Measurements from ENCODE around the gene NIN. TPM values are rescaled to one million over a fixed set of nuclear protein-coding genes. Genes with fewer than 3 reads are reported as not detected.

NIN gene
- total RNA-seq, 6 experiments from 2014 or later = 43.7 to 66.3 (median 57.4) TPM

DNA sequence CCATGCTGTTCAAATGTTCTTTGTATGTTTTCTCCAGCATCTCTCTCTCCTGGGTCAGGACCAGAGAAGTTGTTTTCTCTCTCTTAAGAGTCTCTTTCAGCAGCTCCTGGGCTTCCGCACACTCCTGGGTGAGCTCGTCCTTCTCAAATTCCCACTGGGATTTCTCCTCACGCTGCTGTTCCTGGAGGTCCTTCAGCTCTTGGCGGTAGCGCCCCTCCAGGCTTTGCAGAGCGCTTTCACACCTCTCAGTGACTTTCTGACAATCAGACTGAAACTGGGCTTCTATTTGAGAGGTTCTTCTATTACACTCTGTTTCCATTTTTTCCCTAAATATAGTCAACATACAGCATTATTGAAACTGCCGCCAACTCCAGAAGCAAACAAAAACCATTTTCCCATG is 72.7 kb downstream of the NIN start:
- Mint-ChIP-seq H3K36me3 (ENCODE audit: low read depth) (peaks cover 36% of the 10 kb centered on the region), H3K27me3 (ENCODE audit: insufficient read depth) (no peaks in the 10 kb centered on the region), H3K27ac (no peak overlapping the region), H3K4me3 (no peak overlapping the region), H3K9me3 (no peaks in the 10 kb centered on the region), H3K4me1 (ENCODE audit: low read depth) (peaks cover 25% of the 10 kb centered on the region)
- no peak for DNase-seq
- no peak for TF ChIP-seq CTCF (IDR thresholded peaks at IDR 0.05)

- DNase-seq = no peak
These were observed 73.3 kb downstream of the NIN start for GRCh38 chr14:50757702-50758101.

GRCh38 chr14:50756300-50756699 is 74.7 kb downstream of the NIN start:
- Mint-ChIP-seq H3K27me3 (ENCODE audit: insufficient read depth) (no peaks in the 10 kb centered on the region), H3K4me1 (ENCODE audit: low read depth) (peaks cover 5% of the 10 kb centered on the region), H3K36me3 (ENCODE audit: low read depth) (peaks cover 41% of the 10 kb centered on the region), H3K27ac (no peak overlapping the region), H3K9me3 (no peaks in the 10 kb centered on the region), H3K4me3 (no peak overlapping the region)
- no peak for TF ChIP-seq CTCF (IDR thresholded peaks at IDR 0.05)
- no peak for DNase-seq

More at GRCh38 chr14:50757702-50758101, 73.3 kb downstream of the NIN start:
- Mint-ChIP-seq H3K27me3 (ENCODE audit: insufficient read depth) (no peaks in the 10 kb centered on the region), H3K4me3 (no peak overlapping the region), H3K36me3 (ENCODE audit: low read depth) (peaks cover 38% of the 10 kb centered on the region), H3K9me3 (no peaks in the 10 kb centered on the region), H3K27ac (no peak overlapping the region), H3K4me1 (ENCODE audit: low read depth) (peaks cover 19% of the 10 kb centered on the region)
- no peak for TF ChIP-seq CTCF (IDR thresholded peaks at IDR 0.05)

- Mint-ChIP-seq H3K36me3 (ENCODE audit: low read depth) (peaks cover 61% of the 10 kb centered on the region), H3K4me3 (no peak overlapping the region), H3K27ac (no peak overlapping the region), H3K9me3 (peaks cover 4% of the 10 kb centered on the region; the same call in 1 of the 2 replicates), H3K4me1 (ENCODE audit: low read depth) (no peaks in the 10 kb centered on the region), H3K27me3 (ENCODE audit: insufficient read depth) (no peaks in the 10 kb centered on the region; the same call in 1 of the 2 replicates)
- no peak for TF ChIP-seq CTCF (IDR thresholded peaks at IDR 0.05)
- no peak for DNase-seq
These were observed 80.6 kb downstream of the NIN start for GRCh38 chr14:50750323-50750722.

GRCh38 chr14:50745401-50746058 is 85.4 kb downstream of the NIN start:
- no peak overlapping the region for H3K27ac Mint-ChIP-seq
- H3K9me3 Mint-ChIP-seq = peaks cover 4% of the 10 kb centered on the region; the same call in 1 of the 2 replicates
- no peak for TF ChIP-seq CTCF (IDR thresholded peaks at IDR 0.05)
- H3K27me3 Mint-ChIP-seq (ENCODE audit: insufficient read depth) = no peaks in the 10 kb centered on the region; the same call in 1 of the 2 replicates
- H3K4me1 Mint-ChIP-seq (ENCODE audit: low read depth) = peaks cover 14% of the 10 kb centered on the region
- peaks cover 35% of the 10 kb centered on the region for H3K36me3 Mint-ChIP-seq (ENCODE audit: low read depth)
- no peak for DNase-seq
- no peak overlapping the region for H3K4me3 Mint-ChIP-seq
